ENCODE results near the gene SUV39H2. TPM values are rescaled to one million over a fixed set of nuclear protein-coding genes. Genes with fewer than 3 reads are reported as not detected.

Gene SUV39H2
- total and polyA plus RNA-seq, 10 of the 15 experiments (the other 5 are each of a cell fraction or from before 2014, with no cell fraction given) = 24.3 to 41.1 (median 30.0) TPM

DNA sequence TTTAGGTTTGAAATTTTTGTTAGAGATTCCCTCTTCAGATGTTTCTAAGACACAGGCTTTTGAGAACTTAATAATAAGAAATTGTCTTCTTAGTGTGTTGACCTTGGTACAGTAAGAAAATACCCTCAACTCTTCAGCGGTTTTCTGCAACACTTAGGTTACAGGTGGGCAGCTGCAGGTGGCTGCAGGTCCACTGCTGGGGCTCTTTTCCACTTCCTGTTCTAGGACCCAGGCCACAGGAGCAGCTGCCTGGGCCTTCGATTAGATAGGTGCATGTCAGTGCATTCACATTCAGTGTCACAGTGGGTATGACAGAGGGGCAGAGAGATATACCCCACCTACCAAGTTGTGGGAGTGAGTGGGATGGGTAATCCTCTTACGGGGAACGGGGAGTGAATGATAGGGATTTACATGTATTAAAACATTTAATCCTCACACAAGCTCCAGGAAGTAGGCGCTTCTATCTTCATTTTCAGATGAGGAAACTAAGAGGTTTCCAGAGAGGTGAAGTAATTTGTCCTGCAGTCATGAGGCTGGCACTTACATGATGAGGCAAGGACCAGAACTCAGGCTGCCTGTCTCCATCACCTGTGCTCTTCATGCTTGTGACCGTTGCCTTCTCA lies 20.2 kb upstream of the SUV39H2 start:
- no TSS peak for BruUV-seq (replicated peaks)
- no peak for ATAC-seq
- WGBS (ENCODE audit: insufficient coverage, insufficient replicate concordance, low lambda C conversion rate, missing lambda C conversion rate) = 91% methylated on average over 6 of the region's 6 CpGs
- ChIA-PET SMC1A (ENCODE audit: uncharacterized antibody, unreplicated experiment) (interaction anchor here (1.3 to 1.5 kb wide), 2 partner anchors 11 kb away, joined by 3 read pairs; no protein-coding TSS in a partner anchor), POLR2A (interaction anchor here (0.6 kb wide), 1 partner anchor 1492 kb away, joined by 3 read pairs; no protein-coding TSS in a partner anchor), RAD21 (ENCODE audit: unreplicated experiment) (no interaction called here), CTCF (interaction anchor here (1.2 kb wide), 1 partner anchor 15 kb away, joined by 3 read pairs; no protein-coding TSS in a partner anchor)
- H3K4me1 ChIP-seq (ENCODE audit: control insufficient read depth, insufficient read depth, low read length) = no peaks in the 10 kb centered on the region
- FAIRE-seq = no peak
- no peak overlapping the region for H3K9ac ChIP-seq (ENCODE audit: control insufficient read depth, insufficient read depth, low read length)
- H3K27ac ChIP-seq (ENCODE audit: control insufficient read depth, insufficient read depth) = no peak overlapping the region
- TF ChIP-seq ZNF24 (IDR thresholded peaks at IDR 0.05) (no peak), WRNIP1 (IDR thresholded peaks at IDR 0.05; ENCODE audit: borderline replicate concordance, low read depth, low read length) (no peak), SRF (IDR thresholded peaks at IDR 0.05; ENCODE audit: low read depth in 2 of 2, low read length in 2 of 2) (no peak), FOXM1 (IDR thresholded peaks at IDR 0.05; ENCODE audit: low read depth, low read length) (no peak), EGR1 (IDR thresholded peaks at IDR 0.05; ENCODE audit: borderline replicate concordance in 1 of 2, low read depth in 2 of 2, low read length in 2 of 2) (no peak), SMAD1 (IDR thresholded peaks at IDR 0.05; ENCODE audit: low read depth, partially characterized antibody) (no peak), SREBF2 (IDR thresholded peaks at IDR 0.05; ENCODE audit: low read length) (no peak), BMI1 (IDR thresholded peaks at IDR 0.05; ENCODE audit: borderline replicate concordance) (no peak), CREB1 (IDR thresholded peaks at IDR 0.05; ENCODE audit: low read depth) (no peak), GATAD2B (conservative IDR thresholded peaks at IDR 0.05; ENCODE audit: low read depth) (no peak), IKZF1 (conservative IDR thresholded peaks at IDR 0.05) (no peak), REST (IDR thresholded peaks at IDR 0.05; ENCODE audit: low read depth, low read length) (no peak), CBX3 (IDR thresholded peaks at IDR 0.05; ENCODE audit: borderline replicate concordance, low read depth) (no peak), RAD51 (IDR thresholded peaks at IDR 0.05) (no peak)
- TF ChIP-seq, protein P1, sequence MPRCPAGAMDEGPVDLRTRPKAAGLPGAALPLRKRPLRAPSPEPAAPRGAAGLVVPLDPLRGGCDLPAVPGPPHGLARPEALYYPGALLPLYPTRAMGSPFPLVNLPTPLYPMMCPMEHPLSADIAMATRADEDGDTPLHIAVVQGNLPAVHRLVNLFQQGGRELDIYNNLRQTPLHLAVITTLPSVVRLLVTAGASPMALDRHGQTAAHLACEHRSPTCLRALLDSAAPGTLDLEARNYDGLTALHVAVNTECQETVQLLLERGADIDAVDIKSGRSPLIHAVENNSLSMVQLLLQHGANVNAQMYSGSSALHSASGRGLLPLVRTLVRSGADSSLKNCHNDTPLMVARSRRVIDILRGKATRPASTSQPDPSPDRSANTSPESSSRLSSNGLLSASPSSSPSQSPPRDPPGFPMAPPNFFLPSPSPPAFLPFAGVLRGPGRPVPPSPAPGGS (IDR thresholded peaks at IDR 0.05; ENCODE audit: borderline replicate concordance, insufficient read depth, low read depth, low read length, poor library complexity, severe bottlenecking) = no peak
- TF ChIP-seq, protein P2, sequence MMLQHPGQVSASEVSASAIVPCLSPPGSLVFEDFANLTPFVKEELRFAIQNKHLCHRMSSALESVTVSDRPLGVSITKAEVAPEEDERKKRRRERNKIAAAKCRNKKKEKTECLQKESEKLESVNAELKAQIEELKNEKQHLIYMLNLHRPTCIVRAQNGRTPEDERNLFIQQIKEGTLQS (IDR thresholded peaks at IDR 0.05; ENCODE audit: borderline replicate concordance, extremely low read depth, low read depth, low read length) = no peak
- no peaks in the 10 kb centered on the region for H3K79me2 ChIP-seq (ENCODE audit: control insufficient read depth, insufficient read depth, low read length)
- in situ Hi-C loops (cut with MboI) (no loop called here), intact Hi-C loops (cut with micrococcal nuclease; ENCODE audit: unreplicated experiment) (no loop called here)
- H3K4me3 ChIP-seq = no peak overlapping the region
- H3K36me3 ChIP-seq (ENCODE audit: control insufficient read depth in 2 of 2, insufficient read depth in 2 of 2, low read length in 1 of 2) = peaks cover 8 to 11% of the 10 kb centered on the region in 2 experiments
- H2AFZ ChIP-seq (ENCODE audit: control insufficient read depth, low read depth, low read length) = no peak overlapping the region
- no peak overlapping the region for H3K4me2 ChIP-seq (ENCODE audit: control insufficient read depth, insufficient read depth)
- no peaks in the 10 kb centered on the region for H3K27me3 ChIP-seq (replicated peaks in 1 of 2; ENCODE audit: control insufficient read depth in 2 of 2, insufficient read depth in 2 of 2, low read length in 1 of 2)
- H4K20me1 ChIP-seq (ENCODE audit: control insufficient read depth, insufficient read depth) = no peaks in the 10 kb centered on the region
- no peaks in the 10 kb centered on the region for H3K9me3 ChIP-seq (replicated peaks; ENCODE audit: control insufficient read depth, insufficient read depth, low read length)
- DNase-seq (ENCODE audit: low read depth, low spot score) = no peak

All from GM12878 (cell line).